ENCODE results near the gene ZNF689. TPM values are rescaled to one million over a fixed set of nuclear protein-coding genes. Genes with fewer than 3 reads are reported as not detected.

The ZNF689 gene
- total and polyA plus RNA-seq, 2 of the 13 experiments (the other 11 are each of a cell fraction or from before 2014, with no cell fraction given) = 9.7 to 19.5 TPM

DNA sequence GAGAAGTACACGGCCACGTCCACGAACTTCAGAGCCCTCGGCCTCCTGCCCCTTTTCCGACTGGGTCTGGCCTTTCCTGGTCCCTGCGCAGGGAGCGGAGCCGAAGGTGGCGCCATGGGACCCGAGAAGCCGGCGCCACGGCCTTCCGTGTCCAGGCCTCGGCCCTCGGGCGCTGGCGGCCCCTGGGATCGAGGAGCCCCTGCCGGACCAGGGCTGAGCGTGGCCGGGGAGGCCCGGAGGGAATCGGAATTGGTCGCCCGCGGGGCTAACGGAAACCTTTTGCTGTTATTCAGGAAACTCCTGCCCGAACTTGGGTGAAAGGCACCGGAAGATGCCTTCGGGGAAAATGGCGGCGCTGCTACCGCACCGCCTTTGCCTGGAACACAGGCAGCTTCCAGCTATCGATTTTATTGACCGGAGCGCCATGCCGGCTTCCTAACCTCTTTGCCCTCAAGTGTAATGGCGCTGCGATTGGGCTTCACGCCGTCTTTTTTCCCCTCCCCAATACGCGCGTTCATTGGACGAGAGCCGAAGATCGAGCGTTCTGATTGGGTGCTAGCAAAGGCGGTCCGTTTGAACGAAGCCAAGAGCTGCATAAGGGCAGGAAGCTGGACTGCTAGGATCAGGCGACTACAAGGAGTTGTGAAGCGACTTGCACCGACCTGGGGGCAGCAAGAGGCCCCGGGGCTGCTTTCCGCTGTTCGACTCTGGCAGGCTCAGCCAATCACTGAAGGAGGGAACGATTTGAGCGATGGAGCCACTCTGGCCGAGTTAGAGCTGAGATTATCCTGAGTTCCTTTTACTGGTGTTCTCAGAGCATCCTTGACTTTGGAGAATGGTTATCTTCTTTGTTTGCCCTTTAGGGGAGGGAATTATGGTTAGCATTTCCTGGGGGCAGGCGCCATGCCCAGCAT lies at the start of gene ZNF689 (continued):
- TF ChIP-seq, protein P1, sequence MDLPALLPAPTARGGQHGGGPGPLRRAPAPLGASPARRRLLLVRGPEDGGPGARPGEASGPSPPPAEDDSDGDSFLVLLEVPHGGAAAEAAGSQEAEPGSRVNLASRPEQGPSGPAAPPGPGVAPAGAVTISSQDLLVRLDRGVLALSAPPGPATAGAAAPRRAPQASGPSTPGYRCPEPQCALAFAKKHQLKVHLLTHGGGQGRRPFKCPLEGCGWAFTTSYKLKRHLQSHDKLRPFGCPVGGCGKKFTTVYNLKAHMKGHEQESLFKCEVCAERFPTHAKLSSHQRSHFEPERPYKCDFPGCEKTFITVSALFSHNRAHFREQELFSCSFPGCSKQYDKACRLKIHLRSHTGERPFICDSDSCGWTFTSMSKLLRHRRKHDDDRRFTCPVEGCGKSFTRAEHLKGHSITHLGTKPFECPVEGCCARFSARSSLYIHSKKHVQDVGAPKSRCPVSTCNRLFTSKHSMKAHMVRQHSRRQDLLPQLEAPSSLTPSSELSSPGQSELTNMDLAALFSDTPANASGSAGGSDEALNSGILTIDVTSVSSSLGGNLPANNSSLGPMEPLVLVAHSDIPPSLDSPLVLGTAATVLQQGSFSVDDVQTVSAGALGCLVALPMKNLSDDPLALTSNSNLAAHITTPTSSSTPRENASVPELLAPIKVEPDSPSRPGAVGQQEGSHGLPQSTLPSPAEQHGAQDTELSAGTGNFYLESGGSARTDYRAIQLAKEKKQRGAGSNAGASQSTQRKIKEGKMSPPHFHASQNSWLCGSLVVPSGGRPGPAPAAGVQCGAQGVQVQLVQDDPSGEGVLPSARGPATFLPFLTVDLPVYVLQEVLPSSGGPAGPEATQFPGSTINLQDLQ (CRISPR knock-in tag; IDR thresholded peaks at IDR 0.05) = no peak
- TF ChIP-seq HOXA5 (CRISPR knock-in tag; IDR thresholded peaks at IDR 0.05) (peak; percentile 97), GATAD1 (CRISPR knock-in tag; IDR thresholded peaks at IDR 0.05) (peak; percentile 90), ZNF775 (CRISPR knock-in tag; IDR thresholded peaks at IDR 0.05; ENCODE audit: borderline replicate concordance) (no peak; the same call in 1 of the 2 replicates)

DNA sequence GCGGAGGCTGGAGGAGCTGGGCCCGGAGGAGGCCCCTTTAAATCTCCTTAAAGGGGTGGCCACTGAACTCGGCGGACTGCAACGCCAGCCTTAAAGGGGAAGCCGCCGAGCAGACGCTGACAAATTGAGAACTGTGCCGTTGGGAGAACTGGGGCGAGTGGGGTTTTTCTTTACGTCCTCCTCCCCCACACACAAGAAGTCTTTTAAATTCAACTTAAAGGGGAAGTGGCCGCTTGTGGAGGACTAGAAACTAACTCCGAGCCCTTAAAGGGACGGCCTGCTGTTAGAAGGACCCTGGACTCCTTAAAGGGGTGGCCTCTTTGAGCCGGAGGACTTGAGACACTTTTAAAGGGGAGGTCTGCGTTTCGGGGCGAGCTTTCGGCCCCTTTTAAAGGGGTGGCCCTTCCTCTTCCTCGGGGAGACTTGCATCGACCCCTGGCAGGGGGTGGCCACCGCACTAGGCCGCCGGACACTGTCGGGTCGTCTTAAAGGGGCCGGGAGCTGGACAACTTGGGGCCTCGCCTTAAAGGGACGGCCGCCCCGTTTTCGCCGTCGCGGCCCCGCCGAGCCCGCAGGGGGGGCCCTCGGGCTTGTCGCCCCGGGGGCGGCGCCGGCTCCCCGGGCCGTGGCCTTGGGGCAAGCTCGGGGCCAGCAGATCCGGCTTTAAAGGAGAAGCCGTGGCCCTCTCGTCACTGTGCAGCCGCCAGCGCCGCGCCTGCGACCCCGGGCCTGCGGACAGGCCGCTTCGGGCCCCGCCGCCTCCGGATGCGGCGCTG lies 48.7 kb upstream of the ZNF689 start:
- Histone ChIP-seq H3K27me3 (ENCODE audit: control insufficient read depth in 1 of 2, insufficient read depth in 2 of 2, low read length in 2 of 2) (no peaks in the 10 kb centered on the region; a peak in 1 of 5 replicates), H3K9me3 (ENCODE audit: low read length) (no peaks in the 10 kb centered on the region), H4K20me1 (ENCODE audit: insufficient read depth, low read length) (peaks cover 30% of the 10 kb centered on the region; the same call in 1 of the 2 replicates), H3K4me2 (ENCODE audit: low read depth, low read length) (peak overlapping the region; percentile 92), H3K4me3 (replicated peaks in 1 of 3; ENCODE audit: insufficient read depth in 1 of 3, low read depth in 2 of 3, low read length in 3 of 3) (peak overlapping the region; percentile 78 to 89 (median 82)), H3K79me2 (ENCODE audit: insufficient read depth, low read length) (peaks cover 45% of the 10 kb centered on the region), H3K4me1 (ENCODE audit: insufficient read depth, low read length) (peaks cover 37% of the 10 kb centered on the region), H3K9ac (ENCODE audit: insufficient read depth, low read depth, low read length) (peak overlapping the region; percentile 91), H3K27ac (ENCODE audit: extremely low read length, insufficient read depth, low read length) (peak overlapping the region; percentile 93), H2AFZ (ENCODE audit: low read length) (no peak overlapping the region), H3K36me3 (replicated peaks in 1 of 2; ENCODE audit: control insufficient read depth in 1 of 2, insufficient read depth in 2 of 2, low read length in 2 of 2) (peaks cover 35 to 59% of the 10 kb centered on the region in 2 experiments)
- intact Hi-C loops (cut with micrococcal nuclease; ENCODE audit: unreplicated experiment) (loop anchor here (1.0 to 10.0 kb wide), 4 partner anchors 25 to 574 kb away; partner anchors contain the start of gene ZNF768), in situ Hi-C loops (cut with HindIII; ENCODE audit: extremely low pct_ligation_motif_present, low pct_unique_long_range_greater_than_20kb) (loop anchor here (25.0 kb wide), 1 partner anchor 847 kb away; the partner anchor contains the start of genes MAZ, MVP, PAGR1 and PRRT2)
- peak; percentile 39 for ATAC-seq
- ChIA-PET POLR2A (interaction anchor here (0.6 to 2.2 kb wide), 38 partner anchors 8 to 594 kb away, joined by 3 to 18 read pairs (median 6); partner anchors contain the start of genes ALDOA, CD2BP2, DCTPP1 and FBXL19), CTCF (ENCODE audit: low intra/inter-chr PET ratio, low total read pairs) (interaction anchor here (1.2 to 1.4 kb wide), 2 partner anchors 30 to 35 kb away, joined by 3 to 4 read pairs; no protein-coding TSS in a partner anchor)
- DNase-seq (ENCODE audit: low spot score) = peak; percentile 96
- TSS peak; percentile 87 for BruUV-seq (replicated peaks)
- 1% methylated on average over 19 of the region's 64 CpGs for WGBS (ENCODE audit: low lambda C conversion rate)
- FAIRE-seq = peak; percentile 12
- TF ChIP-seq, protein P1 (CRISPR knock-in tag; IDR thresholded peaks at IDR 0.05) = no peak
- TF ChIP-seq, protein P2, sequence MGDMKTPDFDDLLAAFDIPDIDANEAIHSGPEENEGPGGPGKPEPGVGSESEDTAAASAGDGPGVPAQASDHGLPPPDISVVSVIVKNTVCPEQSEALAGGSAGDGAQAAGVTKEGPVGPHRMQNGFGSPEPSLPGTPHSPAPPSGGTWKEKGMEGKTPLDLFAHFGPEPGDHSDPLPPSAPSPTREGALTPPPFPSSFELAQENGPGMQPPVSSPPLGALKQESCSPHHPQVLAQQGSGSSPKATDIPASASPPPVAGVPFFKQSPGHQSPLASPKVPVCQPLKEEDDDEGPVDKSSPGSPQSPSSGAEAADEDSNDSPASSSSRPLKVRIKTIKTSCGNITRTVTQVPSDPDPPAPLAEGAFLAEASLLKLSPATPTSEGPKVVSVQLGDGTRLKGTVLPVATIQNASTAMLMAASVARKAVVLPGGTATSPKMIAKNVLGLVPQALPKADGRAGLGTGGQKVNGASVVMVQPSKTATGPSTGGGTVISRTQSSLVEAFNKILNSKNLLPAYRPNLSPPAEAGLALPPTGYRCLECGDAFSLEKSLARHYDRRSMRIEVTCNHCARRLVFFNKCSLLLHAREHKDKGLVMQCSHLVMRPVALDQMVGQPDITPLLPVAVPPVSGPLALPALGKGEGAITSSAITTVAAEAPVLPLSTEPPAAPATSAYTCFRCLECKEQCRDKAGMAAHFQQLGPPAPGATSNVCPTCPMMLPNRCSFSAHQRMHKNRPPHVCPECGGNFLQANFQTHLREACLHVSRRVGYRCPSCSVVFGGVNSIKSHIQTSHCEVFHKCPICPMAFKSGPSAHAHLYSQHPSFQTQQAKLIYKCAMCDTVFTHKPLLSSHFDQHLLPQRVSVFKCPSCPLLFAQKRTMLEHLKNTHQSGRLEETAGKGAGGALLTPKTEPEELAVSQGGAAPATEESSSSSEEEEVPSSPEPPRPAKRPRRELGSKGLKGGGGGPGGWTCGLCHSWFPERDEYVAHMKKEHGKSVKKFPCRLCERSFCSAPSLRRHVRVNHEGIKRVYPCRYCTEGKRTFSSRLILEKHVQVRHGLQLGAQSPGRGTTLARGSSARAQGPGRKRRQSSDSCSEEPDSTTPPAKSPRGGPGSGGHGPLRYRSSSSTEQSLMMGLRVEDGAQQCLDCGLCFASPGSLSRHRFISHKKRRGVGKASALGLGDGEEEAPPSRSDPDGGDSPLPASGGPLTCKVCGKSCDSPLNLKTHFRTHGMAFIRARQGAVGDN (CRISPR knock-in tag; IDR thresholded peaks at IDR 0.05) = no peak
- no peak; the same call in 1 of the 2 replicates for TF ChIP-seq ZC3H4 (CRISPR knock-in tag; IDR thresholded peaks at IDR 0.05; ENCODE audit: borderline replicate concordance)
- no peak for TF ChIP-seq GZF1 (CRISPR knock-in tag; IDR thresholded peaks at IDR 0.05)

Data from HepG2 (cell line).